Ascending aorta (tissue), 2 donors: ENCODE data around the gene CLEC3B. TPM values are rescaled to one million over a fixed set of nuclear protein-coding genes. Genes with fewer than 3 reads are reported as not detected.

ENCODE experiments used
- DNase-seq, 2 donors: peaks; one replicate each; pipeline ENCODE4 v3.0.0-alpha.2; 2019; ENCODE audit warnings: low spot score in 2 of 2
- H3K27ac ChIP-seq, 2 donors: fragments of 200-600 bp; sonication (generic); one replicate each; pipeline ENCODE4 v1.5.1; 2016 to 2017; ENCODE audit warnings: mild to moderate bottlenecking in 1 of 2
- H3K27me3 ChIP-seq: fragments of 200-600 bp; sonication (generic); one replicate; pipeline ENCODE4 v1.5.1; 2017
- H3K36me3 ChIP-seq, 2 donors: fragments of 200-600 bp; sonication (generic); one replicate each; pipeline ENCODE4 v1.5.1; 2016
- H3K4me1 ChIP-seq, 2 donors: fragments of 200-600 bp; sonication (generic); one replicate each; pipeline ENCODE4 v1.5.1; 2016 to 2017; ENCODE audit warnings: mild to moderate bottlenecking in 1 of 2
- H3K4me3 ChIP-seq, 2 donors: fragments of 200-600 bp; sonication (generic); one replicate each; pipeline ENCODE4 v1.5.1; 2016 to 2017; ENCODE audit warnings: mild to moderate bottlenecking in 1 of 2
- H3K9me3 ChIP-seq, 2 donors: fragments of 200-600 bp; sonication (generic); one replicate each; pipeline ENCODE4 v1.5.1; 2016
- CTCF ChIP-seq, 3 experiments: fragments of 200-600 bp in 2 of 3; fragments of 450-650 bp in 1 of 3; sonication (generic) in 2 of 3; IDR thresholded peaks; one replicate each; pipeline ENCODE4 v1.5.1; 2016 to 2019; ENCODE audit warnings: antibody characterized with exemption in 3 of 3, mild to moderate bottlenecking in 1 of 3, moderate library complexity in 1 of 3
- intact Hi-C: fragments of 100-400 bp; cut with DNase I; formaldehyde crosslinking; loops from one replicate; pipeline ENCODE4 v1.15.1; 2023
- total RNA-seq: library from RNA; depleted of rRNA; stranded (reverse); fragments of >200 nt; gene quantifications from one replicate; pipeline ENCODE4 v1.1.0, GENCODE V29; 2016

The CLEC3B gene
- total RNA-seq, 1 donor from 2014 or later, result 130 TPM

- H3K27me3 ChIP-seq, result no peaks in the 10 kb centered on the region
- TF ChIP-seq CTCF (IDR thresholded peaks at IDR 0.05), result no peak
- H3K9me3 ChIP-seq, result no peaks in the 10 kb centered on the region
- H3K4me1 ChIP-seq, result no peaks in the 10 kb centered on the region
- no peak overlapping the region for H3K4me3 ChIP-seq
- no peak overlapping the region for H3K27ac ChIP-seq
- intact Hi-C loops, result no loop called here
- no peak for DNase-seq
- peaks cover 10 to 78% of the 10 kb centered on the region in 2 donors for H3K36me3 ChIP-seq
These were observed 22.2 kb upstream of the CLEC3B start for GRCh38 chr3:45003859-45004258.

GRCh38 chr3:45007091-45007490 is 19.0 kb upstream of the CLEC3B start:
- intact Hi-C loops, result no loop called here
- Histone ChIP-seq H3K36me3 (peaks cover 0 to 54% of the 10 kb centered on the region in 2 donors), H3K4me3 (no peak overlapping the region), H3K27me3 (no peaks in the 10 kb centered on the region), H3K27ac (no peak overlapping the region), H3K4me1 (peaks cover 9 to 18% of the 10 kb centered on the region in 2 donors), H3K9me3 (no peaks in the 10 kb centered on the region)
- no peak for TF ChIP-seq CTCF (IDR thresholded peaks at IDR 0.05)
- DNase-seq, result no peak

- no peak for TF ChIP-seq CTCF (IDR thresholded peaks at IDR 0.05)
- Histone ChIP-seq H3K36me3 (peaks cover 0 to 44% of the 10 kb centered on the region in 2 donors), H3K9me3 (no peaks in the 10 kb centered on the region), H3K27me3 (no peaks in the 10 kb centered on the region), H3K4me3 (no peak overlapping the region), H3K27ac (peak overlapping the region in 1 of 2 donors; percentile 2), H3K4me1 (peaks cover 9 to 25% of the 10 kb centered on the region in 2 donors)
- intact Hi-C loops, result no loop called here
- DNase-seq, result no peak
These were observed 18.0 kb upstream of the CLEC3B start for GRCh38 chr3:45008117-45008516.

- H3K27ac ChIP-seq, result peak overlapping the region; percentile 72 to 90
- peaks cover 9 to 25% of the 10 kb centered on the region in 2 donors for H3K4me1 ChIP-seq
- no peaks in the 10 kb centered on the region for H3K27me3 ChIP-seq
- no peak for DNase-seq
- TF ChIP-seq CTCF (IDR thresholded peaks at IDR 0.05), result no peak
- intact Hi-C loops, result loop anchor here (5.0 kb wide), 1 partner anchor 33 kb away; the partner anchor contains the start of genes EXOSC7 and ZDHHC3
- peaks cover 0 to 36% of the 10 kb centered on the region in 2 donors for H3K36me3 ChIP-seq
- no peak overlapping the region for H3K4me3 ChIP-seq
- H3K9me3 ChIP-seq, result no peaks in the 10 kb centered on the region
These were observed 16.2 kb upstream of the CLEC3B start for GRCh38 chr3:45009868-45010267.

GRCh38 chr3:45010811-45011333 is 15.2 kb upstream of the CLEC3B start:
- intact Hi-C loops, result loop anchor here (5.0 kb wide), 1 partner anchor 34 kb away; the partner anchor contains the start of genes EXOSC7 and ZDHHC3
- H3K4me3 ChIP-seq, result no peak overlapping the region
- no peak for DNase-seq
- TF ChIP-seq CTCF (IDR thresholded peaks at IDR 0.05), result no peak
- H3K27ac ChIP-seq, result peak overlapping the region; percentile 72 to 90
- H3K36me3 ChIP-seq, result peaks cover 0 to 28% of the 10 kb centered on the region in 2 donors
- H3K27me3 ChIP-seq, result no peaks in the 10 kb centered on the region
- no peaks in the 10 kb centered on the region for H3K9me3 ChIP-seq
- H3K4me1 ChIP-seq, result peaks cover 9 to 25% of the 10 kb centered on the region in 2 donors
